Kidney (tissue), 14 donors: ENCODE data around the gene ANKRD44. TPM values are rescaled to one million over a fixed set of nuclear protein-coding genes. Genes with fewer than 3 reads are reported as not detected.

ENCODE experiments used
- DNase-seq, 5 donors: peaks; one replicate each; pipeline ENCODE4 v3.0.0-alpha.2; 2013 to 2020
- FAIRE-seq: peaks from 2 replicates; lab custom pipeline; 2012; peaks lifted over from hg19 to GRCh38; lab: Jason Lieb, UNC
- H3K27ac ChIP-seq, 2 donors: one replicate each; pipeline ENCODE4 v1.7.0; 2013; ENCODE audit warnings: low read depth in 2 of 2, low read length in 2 of 2, inconsistent platforms in 1 of 2
- H3K27me3 ChIP-seq: one replicate; pipeline ENCODE4 v1.7.1; 2013; ENCODE audit warnings: low read length, inconsistent platforms; ENCODE audit not compliant: control insufficient read depth, insufficient read depth
- H3K36me3 ChIP-seq, 3 donors: one replicate each; pipeline versions ENCODE4 v1.7.0 to v1.7.1; 2013; ENCODE audit warnings: low read length in 3 of 3, control low read depth in 1 of 3, inconsistent platforms in 1 of 3; ENCODE audit not compliant: insufficient read depth in 3 of 3, control insufficient read depth in 2 of 3
- H3K4me1 ChIP-seq, 3 donors: one replicate each; pipeline versions ENCODE4 v1.7.0 to v1.7.1; 2013; ENCODE audit warnings: low read length in 3 of 3, inconsistent platforms in 1 of 3, low read depth in 1 of 3; ENCODE audit not compliant: control insufficient read depth in 2 of 3, insufficient read depth in 2 of 3
- H3K4me3 ChIP-seq, 3 donors: one replicate each; pipeline versions ENCODE4 v1.7.0 to v1.8.1; 2013; ENCODE audit warnings: low read length in 3 of 3, control low read depth in 1 of 3, inconsistent platforms in 1 of 3
- H3K9ac ChIP-seq, 3 donors: one replicate each; pipeline versions ENCODE4 v1.7.0 to v1.7.1; 2013; ENCODE audit warnings: low read length in 3 of 3, control low read depth in 1 of 3, inconsistent platforms in 1 of 3
- H3K9me3 ChIP-seq, 3 donors: one replicate each; pipeline versions ENCODE4 v1.7.0 to v1.7.1; 2013; ENCODE audit warnings: low read length in 3 of 3, control low read depth in 1 of 3, inconsistent platforms in 1 of 3; ENCODE audit not compliant: control insufficient read depth in 2 of 3, insufficient read depth in 1 of 3
- intact Hi-C: fragments of 100-400 bp; cut with DNase I; formaldehyde crosslinking; loops from one replicate; pipeline ENCODE4 v1.11.1; 2022
- polyA plus RNA-seq: library from polyadenylated mRNA; stranded (reverse); fragments of 350-450 nt; fragmentation: Illumina TruSeq; extraction: RNeasy Lipid Tissue Mini Kit (QIAGEN cat#74804); gene quantifications from one replicate; pipeline ENCODE4 v1.2.3, GENCODE V29; 2014; ENCODE audit warnings: low read depth, low replicate concordance; ENCODE audit not compliant: insufficient read depth
- total RNA-seq: library from RNA; stranded (reverse); fragmentation: NEBNext Ultra II Directional; extraction: Animal tissue kit (Norgen Biotek cat#: 25700); gene quantifications from one replicate; pipeline ENCODE4 v1.2.1, GENCODE V29; 2021
- TF ChIP-seq, protein P1 (sequence below): IDR thresholded peaks from 3 replicates; pipeline ENCODE4 v1.5.1; 2012; ENCODE audit warnings: mild to moderate bottlenecking, moderate library complexity, borderline replicate concordance; ENCODE audit not compliant: insufficient read depth; ENCODE audit errors: extremely low read depth
- donor health status: control.
- donor health status: control.
- donor health status: control.
- donor health status: control.
- donor health status: control.
- donor health status: DM: yes; HTN: yes; CAD: no.
- donor health status: Normal renal cell carcinoma (clear cell type).

Gene ANKRD44
- total and polyA plus RNA-seq, 2 donors from 2014 or later: 2.2 to 39.2 TPM

DNA sequence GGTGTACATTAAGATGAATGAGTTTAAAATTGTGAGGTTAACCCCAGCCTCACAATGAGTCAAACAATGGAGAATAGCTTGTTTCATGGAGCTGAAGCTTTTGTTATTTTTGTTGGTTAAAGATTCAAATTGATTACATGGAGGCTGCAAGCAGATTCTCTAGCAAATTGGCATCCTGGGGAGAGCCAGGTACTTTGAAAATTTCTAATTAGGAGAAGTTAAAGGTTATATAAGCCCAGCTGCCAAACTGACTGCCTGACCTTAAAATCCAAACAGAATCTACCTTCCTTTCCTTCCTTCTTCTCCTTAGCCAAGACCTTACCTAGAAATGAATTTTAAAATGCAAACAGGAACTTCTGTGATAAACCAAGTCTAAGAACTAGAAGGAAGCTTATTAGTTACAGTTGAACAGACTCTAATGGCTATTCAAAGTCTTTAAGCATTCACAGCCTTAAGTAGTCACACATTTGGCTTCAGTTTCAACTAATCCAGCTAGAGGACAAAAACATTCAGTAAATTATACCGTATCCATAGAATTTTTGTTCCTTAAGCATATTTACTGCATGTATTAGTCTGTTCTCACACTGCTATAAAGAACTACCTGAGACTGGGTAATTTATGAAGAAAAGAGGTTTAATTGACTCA lies 352.6 kb downstream of the ANKRD44 start:
- intact Hi-C loops: no loop called here
- FAIRE-seq (no peak), DNase-seq (peak in 1 of 5 donors; percentile 20)
- H3K36me3 ChIP-seq: no peaks in the 10 kb centered on the region
- H3K4me3 ChIP-seq: no peak overlapping the region
- H3K9ac ChIP-seq: no peak overlapping the region
- TF ChIP-seq, protein P1, sequence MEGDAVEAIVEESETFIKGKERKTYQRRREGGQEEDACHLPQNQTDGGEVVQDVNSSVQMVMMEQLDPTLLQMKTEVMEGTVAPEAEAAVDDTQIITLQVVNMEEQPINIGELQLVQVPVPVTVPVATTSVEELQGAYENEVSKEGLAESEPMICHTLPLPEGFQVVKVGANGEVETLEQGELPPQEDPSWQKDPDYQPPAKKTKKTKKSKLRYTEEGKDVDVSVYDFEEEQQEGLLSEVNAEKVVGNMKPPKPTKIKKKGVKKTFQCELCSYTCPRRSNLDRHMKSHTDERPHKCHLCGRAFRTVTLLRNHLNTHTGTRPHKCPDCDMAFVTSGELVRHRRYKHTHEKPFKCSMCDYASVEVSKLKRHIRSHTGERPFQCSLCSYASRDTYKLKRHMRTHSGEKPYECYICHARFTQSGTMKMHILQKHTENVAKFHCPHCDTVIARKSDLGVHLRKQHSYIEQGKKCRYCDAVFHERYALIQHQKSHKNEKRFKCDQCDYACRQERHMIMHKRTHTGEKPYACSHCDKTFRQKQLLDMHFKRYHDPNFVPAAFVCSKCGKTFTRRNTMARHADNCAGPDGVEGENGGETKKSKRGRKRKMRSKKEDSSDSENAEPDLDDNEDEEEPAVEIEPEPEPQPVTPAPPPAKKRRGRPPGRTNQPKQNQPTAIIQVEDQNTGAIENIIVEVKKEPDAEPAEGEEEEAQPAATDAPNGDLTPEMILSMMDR: no peak
- peaks cover 0 to 3% (median 0%) of the 10 kb centered on the region in 3 donors for H3K4me1 ChIP-seq
- H3K9me3 ChIP-seq: no peaks in the 10 kb centered on the region
- H3K27me3 ChIP-seq: no peaks in the 10 kb centered on the region
- H3K27ac ChIP-seq: no peak overlapping the region

DNA sequence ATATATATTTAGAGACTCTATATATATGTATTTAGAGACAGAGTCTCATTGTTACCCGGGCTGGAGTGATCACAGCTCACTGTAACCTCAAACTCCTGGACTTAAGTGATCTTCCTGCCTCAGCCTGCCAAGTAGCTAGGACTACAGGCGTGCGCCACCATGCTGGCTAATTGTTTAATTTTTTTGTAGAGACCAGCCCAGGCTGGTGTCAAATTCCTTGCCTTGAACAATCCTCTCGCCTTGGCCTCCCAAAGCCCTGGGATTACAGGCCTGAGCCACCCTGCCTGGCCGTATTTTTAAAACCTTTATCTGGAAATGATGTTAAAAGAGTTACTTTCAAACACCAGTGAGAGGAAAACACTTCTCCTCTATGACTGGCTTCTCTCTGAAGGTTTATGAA lies 353.1 kb downstream of the ANKRD44 start:
- DNase-seq: no peak
- Histone ChIP-seq H3K9ac (no peak overlapping the region), H3K27me3 (no peaks in the 10 kb centered on the region), H3K36me3 (no peaks in the 10 kb centered on the region), H3K4me3 (no peak overlapping the region), H3K27ac (no peak overlapping the region), H3K4me1 (peaks cover 0 to 3% (median 0%) of the 10 kb centered on the region in 3 donors), H3K9me3 (no peaks in the 10 kb centered on the region)
- TF ChIP-seq, protein P1: no peak
- FAIRE-seq: no peak
- intact Hi-C loops: no loop called here

DNA sequence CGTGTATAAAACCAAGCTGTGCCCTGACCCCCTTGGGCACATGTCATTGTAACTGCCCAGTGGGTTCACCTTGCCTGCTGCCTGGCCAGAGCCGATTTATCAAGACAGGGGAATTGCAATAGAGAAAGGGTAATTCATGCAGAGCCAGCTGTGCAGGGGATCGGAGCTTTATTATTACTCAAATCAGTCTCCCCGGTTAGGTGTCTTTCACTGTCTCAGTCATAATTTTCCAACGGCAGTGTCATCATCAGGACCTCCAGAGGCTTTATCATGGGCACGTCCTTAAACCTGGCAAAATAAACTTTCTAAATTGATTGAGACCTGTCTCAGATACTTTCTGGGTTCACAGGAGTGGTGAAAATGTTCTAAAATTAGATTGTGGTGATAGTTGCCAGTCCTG lies 354.5 kb downstream of the ANKRD44 start:
- TF ChIP-seq, protein P1: no peak
- no peak for FAIRE-seq
- H3K27me3 ChIP-seq: no peaks in the 10 kb centered on the region
- no peaks in the 10 kb centered on the region for H3K9me3 ChIP-seq
- intact Hi-C loops: no loop called here
- no peak overlapping the region for H3K27ac ChIP-seq
- no peak overlapping the region for H3K4me3 ChIP-seq
- DNase-seq: no peak
- H3K4me1 ChIP-seq: peaks cover 0 to 3% (median 0%) of the 10 kb centered on the region in 3 donors
- no peaks in the 10 kb centered on the region for H3K36me3 ChIP-seq
- H3K9ac ChIP-seq: no peak overlapping the region
